B cell (primary cell): ENCODE data around the gene P3R3URF. TPM values are rescaled to one million over a fixed set of nuclear protein-coding genes. Genes with fewer than 3 reads are reported as not detected.

Experiments
- ATAC-seq: fragments of 200-7000 bp; cut with Tn5 transposase; one replicate; pipeline ENCODE4 v1.10.0; 2021; ENCODE audit warnings: low read depth, mild to moderate bottlenecking, moderate number of reproducible peaks, moderate library complexity
- CTCF ChIA-PET: fragments of 350-600 bp; sonication (Branson Sonifier 250); formaldehyde crosslinking; loops from one replicate; lab custom pipeline; 2021; ENCODE audit warnings: antibody characterized with exemption, inconsistent platforms; lab: Charles Lee
- POLR2A ChIA-PET: fragments of 350-600 bp; sonication (Branson Sonifier 250); formaldehyde crosslinking; loops from one replicate; lab custom pipeline; 2021; ENCODE audit warnings: antibody characterized with exemption; lab: Charles Lee
- DNase-seq: peaks from one replicate; pipeline ENCODE4 v3.0.0; 2013
- H2AFZ ChIP-seq: 2 replicates; pipeline ENCODE4 v1.6.1; 2012; ENCODE audit warnings: mild to moderate bottlenecking, low read depth, low read length; ENCODE audit not compliant: insufficient read depth, poor library complexity, severe bottlenecking
- H3K27ac ChIP-seq, 2 donors: 1 replicate in 1 of 2; 2 replicates in 1 of 2; pipeline ENCODE4 v1.5.1; 2012 to 2013; ENCODE audit warnings: low read length in 2 of 2, mild to moderate bottlenecking in 2 of 2, moderate library complexity in 1 of 2
- H3K27me3 ChIP-seq, 4 experiments: fragments of 200-600 bp in 1 of 4; sonication (generic) in 1 of 4; replicated peaks in 1 of 4; 1 replicate in 2 of 4; 2 replicates in 2 of 4; pipeline versions ENCODE4 v1.6.1 to v1.7.0; 2013 to 2016; ENCODE audit warnings: low read length in 3 of 4, mild to moderate bottlenecking in 2 of 4, mixed read lengths in 1 of 4, moderate library complexity in 1 of 4; ENCODE audit not compliant: insufficient read depth in 4 of 4, control insufficient read depth in 3 of 4; ENCODE audit errors: control extremely low read depth in 1 of 4
- H3K36me3 ChIP-seq, 2 experiments: replicated peaks in 1 of 2; 1 replicate in 1 of 2; 2 replicates in 1 of 2; pipeline versions ENCODE4 v1.6.1 to v1.7.1; 2013; ENCODE audit warnings: low read length in 1 of 2; ENCODE audit not compliant: insufficient read depth in 2 of 2, control insufficient read depth in 1 of 2; ENCODE audit errors: control extremely low read depth in 1 of 2, extremely low read depth in 1 of 2
- H3K4me1 ChIP-seq, 2 donors: fragments of 200-600 bp in 1 of 2; sonication (generic) in 1 of 2; 1 replicate in 1 of 2; 2 replicates in 1 of 2; pipeline versions ENCODE4 v1.5.1 to v1.6.1; 2013 to 2017; ENCODE audit warnings: low read length in 2 of 2; ENCODE audit not compliant: control insufficient read depth in 2 of 2, insufficient read depth in 2 of 2
- H3K4me2 ChIP-seq: replicated peaks from 2 replicates; pipeline ENCODE3; 2012; ENCODE audit warnings: mild to moderate bottlenecking, low read depth, low read length; ENCODE audit not compliant: poor library complexity, severe bottlenecking
- H3K4me3 ChIP-seq, 5 experiments: fragments of 200-600 bp in 1 of 5; sonication (generic) in 1 of 5; 1 replicate in 3 of 5; 2 replicates in 2 of 5; pipeline versions ENCODE4 v1.5.1 to v1.7.0; 2011 to 2016; ENCODE audit warnings: low read length in 4 of 5, mild to moderate bottlenecking in 4 of 5, low read depth in 2 of 5, control low read depth in 1 of 5, moderate library complexity in 1 of 5; ENCODE audit not compliant: insufficient read depth in 1 of 5; ENCODE audit errors: control extremely low read depth in 1 of 5, extremely low read depth in 1 of 5
- H3K79me2 ChIP-seq: fragments of 200-600 bp; sonication (generic); one replicate; pipeline ENCODE4 v1.6.0; 2016; ENCODE audit warnings: low read length; ENCODE audit not compliant: control insufficient read depth, insufficient read depth
- H3K9ac ChIP-seq: fragments of 200-600 bp; sonication (generic); 2 replicates; pipeline ENCODE4 v1.6.1; 2017; ENCODE audit warnings: mild to moderate bottlenecking, low read length, moderate library complexity
- H3K9me3 ChIP-seq, 3 donors: one replicate each; pipeline versions ENCODE4 v1.6.1 to v1.7.1; 2013; ENCODE audit warnings: low read length in 2 of 3; ENCODE audit not compliant: control insufficient read depth in 2 of 3, insufficient read depth in 1 of 3; ENCODE audit errors: control extremely low read depth in 1 of 3
- H4K20me1 ChIP-seq: 2 replicates; pipeline ENCODE4 v1.6.0; 2012; ENCODE audit warnings: mild to moderate bottlenecking, low read length; ENCODE audit not compliant: insufficient read depth, control insufficient read depth, poor library complexity, severe bottlenecking
- H3K27ac Mint-ChIP-seq: one replicate; pipeline ENCODE4 v1.8.0; 2021; ENCODE audit warnings: mixed read lengths
- H3K27me3 Mint-ChIP-seq: one replicate; pipeline ENCODE4 v1.8.0; 2021; ENCODE audit warnings: mixed read lengths
- H3K4me1 Mint-ChIP-seq: one replicate; pipeline ENCODE4 v1.8.0; 2021; ENCODE audit warnings: mixed read lengths
- H3K4me3 Mint-ChIP-seq: one replicate; pipeline ENCODE4 v1.8.0; 2021; ENCODE audit warnings: mixed read lengths
- H3K9me3 Mint-ChIP-seq: one replicate; pipeline ENCODE4 v1.8.0; 2022; ENCODE audit warnings: mixed read lengths; ENCODE audit not compliant: insufficient read depth
- EZH2 ChIP-seq: IDR thresholded peaks from 2 replicates; pipeline ENCODE4 v1.6.1; 2012; ENCODE audit warnings: borderline replicate concordance, low read depth, mild to moderate bottlenecking, moderate library complexity, low read length; ENCODE audit not compliant: insufficient read depth, poor library complexity, severe bottlenecking
- WGBS: methylation state at CpG from one replicate; pipeline ENCODE4 v1.1.5; 2013; ENCODE audit warnings: missing lambda C conversion rate; ENCODE audit not compliant: insufficient coverage; 5-methylcytosine and 5-hydroxymethylcytosine counted together
- intact Hi-C: fragments of 100-400 bp; cut with micrococcal nuclease; formaldehyde crosslinking; loops from one replicate; pipeline ENCODE4 v1.10.0; 2022
- polyA plus RNA-seq: library from polyadenylated mRNA; depleted of rRNA; stranded (reverse); fragments of >200 nt; gene quantifications from 2 replicates; pipeline ENCODE4 v1.2.3, GENCODE V29; 2012
- total RNA-seq, 2 donors: library from RNA; stranded (reverse); fragments of 120-200 nt in 1 of 2; gene quantifications; 1 replicate in 1 of 2; 2 replicates in 1 of 2; pipeline versions ENCODE4 v1.2.3 to v1.2.4, GENCODE V29; 2013 to 2022
- TF ChIP-seq, protein P1 (sequence below): fragments of 200-600 bp; IDR thresholded peaks from one replicate; pipeline ENCODE4 v1.8.0; 2022; ENCODE audit warnings: antibody characterized with exemption, mild to moderate bottlenecking

P3R3URF gene
- total and polyA plus RNA-seq, 2 donors (not counting 1 experiment from before 2014, with no cell fraction given) = not detected

DNA sequence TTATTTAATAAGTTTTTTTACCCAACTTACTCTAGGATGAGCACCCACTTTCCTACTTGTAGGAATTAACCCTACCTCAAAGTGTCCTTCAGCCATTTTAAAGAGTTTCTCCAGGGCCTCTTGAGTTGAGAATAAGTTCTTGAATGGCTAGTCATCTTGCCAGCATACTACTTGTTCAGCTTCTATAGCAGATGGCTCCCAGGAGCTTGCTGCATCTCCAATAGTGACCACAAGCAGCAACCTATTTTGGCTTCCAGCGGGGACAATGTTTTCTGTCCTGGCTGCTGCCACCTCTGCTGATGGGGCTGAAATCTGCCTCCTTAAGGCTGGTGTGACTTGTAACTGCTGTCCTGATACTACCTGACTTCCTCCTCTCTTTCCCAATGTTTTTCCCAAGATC, 23.1 kb downstream of the P3R3URF start:
- Histone ChIP-seq H3K4me1 (no peaks in the 10 kb centered on the region), H3K27me3 (no peaks in the 10 kb centered on the region), H3K36me3 (no peaks in the 10 kb centered on the region), H3K9me3 (peaks cover 0 to 3% (median 0%) of the 10 kb centered on the region in 3 donors), H3K27ac (no peak overlapping the region), H2AFZ (no peak overlapping the region), H3K4me2 (no peak overlapping the region), H3K9ac (no peak overlapping the region), H3K79me2 (no peaks in the 10 kb centered on the region), H3K4me3 (no peak overlapping the region), H4K20me1 (no peaks in the 10 kb centered on the region)
- H3K27me3 Mint-ChIP-seq = no peaks in the 10 kb centered on the region
- no peaks in the 10 kb centered on the region for H3K9me3 Mint-ChIP-seq
- no peak overlapping the region for H3K4me3 Mint-ChIP-seq
- DNase-seq (no peak), ATAC-seq (no peak)
- intact Hi-C loops = no loop called here
- H3K27ac Mint-ChIP-seq = no peak overlapping the region
- ChIA-PET POLR2A (no interaction called here), CTCF (no interaction called here)
- no peak for TF ChIP-seq EZH2
- TF ChIP-seq, protein P1, sequence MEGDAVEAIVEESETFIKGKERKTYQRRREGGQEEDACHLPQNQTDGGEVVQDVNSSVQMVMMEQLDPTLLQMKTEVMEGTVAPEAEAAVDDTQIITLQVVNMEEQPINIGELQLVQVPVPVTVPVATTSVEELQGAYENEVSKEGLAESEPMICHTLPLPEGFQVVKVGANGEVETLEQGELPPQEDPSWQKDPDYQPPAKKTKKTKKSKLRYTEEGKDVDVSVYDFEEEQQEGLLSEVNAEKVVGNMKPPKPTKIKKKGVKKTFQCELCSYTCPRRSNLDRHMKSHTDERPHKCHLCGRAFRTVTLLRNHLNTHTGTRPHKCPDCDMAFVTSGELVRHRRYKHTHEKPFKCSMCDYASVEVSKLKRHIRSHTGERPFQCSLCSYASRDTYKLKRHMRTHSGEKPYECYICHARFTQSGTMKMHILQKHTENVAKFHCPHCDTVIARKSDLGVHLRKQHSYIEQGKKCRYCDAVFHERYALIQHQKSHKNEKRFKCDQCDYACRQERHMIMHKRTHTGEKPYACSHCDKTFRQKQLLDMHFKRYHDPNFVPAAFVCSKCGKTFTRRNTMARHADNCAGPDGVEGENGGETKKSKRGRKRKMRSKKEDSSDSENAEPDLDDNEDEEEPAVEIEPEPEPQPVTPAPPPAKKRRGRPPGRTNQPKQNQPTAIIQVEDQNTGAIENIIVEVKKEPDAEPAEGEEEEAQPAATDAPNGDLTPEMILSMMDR = no peak
- H3K4me1 Mint-ChIP-seq = no peaks in the 10 kb centered on the region
- WGBS = 92% methylated on average over 1 of the region's 1 CpG

DNA sequence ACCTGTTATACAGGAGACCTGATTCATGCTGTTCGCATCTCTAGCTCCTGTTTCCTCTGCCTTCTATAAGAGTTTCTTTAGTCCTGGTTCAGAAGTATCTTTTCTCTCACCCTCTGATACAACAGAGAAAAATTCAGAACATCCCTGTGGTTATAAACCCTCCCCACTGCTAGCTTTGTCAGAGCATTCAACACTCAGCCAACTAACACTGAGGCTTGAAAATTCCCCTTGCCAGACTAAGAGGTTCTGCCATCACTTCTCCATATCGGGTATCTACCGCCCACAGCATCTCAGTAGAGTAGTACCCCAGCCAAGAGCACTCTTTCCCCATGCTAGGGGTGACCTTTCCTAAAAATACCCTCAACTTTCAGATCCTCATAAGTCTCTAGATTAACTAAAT, 24.3 kb downstream of the P3R3URF start:
- WGBS = 67% methylated on average over 3 of the region's 3 CpGs
- ATAC-seq = no peak

More for the DNA sequence above, 24.3 kb downstream of the P3R3URF start:
- H3K4me3 Mint-ChIP-seq = no peak overlapping the region
- Histone ChIP-seq H3K27ac (no peak overlapping the region), H3K9me3 (peaks cover 0 to 3% (median 0%) of the 10 kb centered on the region in 3 donors), H3K27me3 (no peaks in the 10 kb centered on the region), H2AFZ (no peak overlapping the region), H3K79me2 (no peaks in the 10 kb centered on the region), H3K4me3 (no peak overlapping the region), H3K4me2 (no peak overlapping the region), H3K36me3 (no peaks in the 10 kb centered on the region), H3K4me1 (no peaks in the 10 kb centered on the region), H4K20me1 (no peaks in the 10 kb centered on the region), H3K9ac (no peak overlapping the region)
- no peak overlapping the region for H3K27ac Mint-ChIP-seq
- no peak for TF ChIP-seq EZH2
- TF ChIP-seq, protein P1 = no peak
- peaks cover 3% of the 10 kb centered on the region for H3K27me3 Mint-ChIP-seq
- no peaks in the 10 kb centered on the region for H3K4me1 Mint-ChIP-seq
- ChIA-PET CTCF (no interaction called here), POLR2A (no interaction called here)
- no peak for DNase-seq
- intact Hi-C loops = no loop called here
- H3K9me3 Mint-ChIP-seq = no peaks in the 10 kb centered on the region
